ENCODE measurements around the gene FBXO2. TPM values are rescaled to one million over a fixed set of nuclear protein-coding genes. Genes with fewer than 3 reads are reported as not detected.

The FBXO2 gene
- total and polyA plus RNA-seq, 9 of the 15 experiments (the other 6 are each of a cell fraction or from before 2014, with no cell fraction given): 0.04 to 1.9 (median 0.27) TPM

DNA sequence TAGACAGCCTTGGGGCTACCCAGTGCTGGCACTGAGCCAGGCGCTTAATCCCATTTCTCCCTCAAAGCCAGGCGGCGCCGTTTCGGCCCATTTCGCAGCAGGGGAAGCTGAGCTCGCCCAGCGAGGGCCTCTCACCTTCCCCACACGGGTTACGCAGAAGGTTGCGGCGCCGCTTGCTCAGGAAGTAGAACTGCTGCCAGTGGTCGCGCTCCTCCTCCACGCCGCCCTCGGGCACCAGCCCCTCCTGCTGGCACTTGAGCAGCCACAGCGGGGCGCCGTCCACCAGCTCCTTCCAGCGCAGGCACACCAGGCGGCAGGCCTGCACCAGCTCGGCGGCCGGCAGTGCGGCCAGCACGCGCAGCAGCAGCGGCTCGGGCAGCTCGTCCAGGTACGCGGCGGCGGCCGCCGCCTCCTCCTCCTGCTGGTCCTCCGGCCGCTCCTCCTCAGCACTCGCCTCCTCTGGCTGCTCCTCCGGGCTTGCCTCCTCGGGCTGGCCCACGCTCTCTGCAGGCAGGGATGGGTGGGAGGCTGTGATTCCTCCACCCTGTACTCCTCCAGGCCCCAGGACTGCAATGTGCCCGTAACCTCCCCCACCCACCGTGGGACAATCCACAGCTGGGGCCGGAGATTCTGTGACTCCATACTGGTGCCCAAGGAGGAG, 3.8 kb downstream of the FBXO2 start (continued):
- TF ChIP-seq, protein P1, sequence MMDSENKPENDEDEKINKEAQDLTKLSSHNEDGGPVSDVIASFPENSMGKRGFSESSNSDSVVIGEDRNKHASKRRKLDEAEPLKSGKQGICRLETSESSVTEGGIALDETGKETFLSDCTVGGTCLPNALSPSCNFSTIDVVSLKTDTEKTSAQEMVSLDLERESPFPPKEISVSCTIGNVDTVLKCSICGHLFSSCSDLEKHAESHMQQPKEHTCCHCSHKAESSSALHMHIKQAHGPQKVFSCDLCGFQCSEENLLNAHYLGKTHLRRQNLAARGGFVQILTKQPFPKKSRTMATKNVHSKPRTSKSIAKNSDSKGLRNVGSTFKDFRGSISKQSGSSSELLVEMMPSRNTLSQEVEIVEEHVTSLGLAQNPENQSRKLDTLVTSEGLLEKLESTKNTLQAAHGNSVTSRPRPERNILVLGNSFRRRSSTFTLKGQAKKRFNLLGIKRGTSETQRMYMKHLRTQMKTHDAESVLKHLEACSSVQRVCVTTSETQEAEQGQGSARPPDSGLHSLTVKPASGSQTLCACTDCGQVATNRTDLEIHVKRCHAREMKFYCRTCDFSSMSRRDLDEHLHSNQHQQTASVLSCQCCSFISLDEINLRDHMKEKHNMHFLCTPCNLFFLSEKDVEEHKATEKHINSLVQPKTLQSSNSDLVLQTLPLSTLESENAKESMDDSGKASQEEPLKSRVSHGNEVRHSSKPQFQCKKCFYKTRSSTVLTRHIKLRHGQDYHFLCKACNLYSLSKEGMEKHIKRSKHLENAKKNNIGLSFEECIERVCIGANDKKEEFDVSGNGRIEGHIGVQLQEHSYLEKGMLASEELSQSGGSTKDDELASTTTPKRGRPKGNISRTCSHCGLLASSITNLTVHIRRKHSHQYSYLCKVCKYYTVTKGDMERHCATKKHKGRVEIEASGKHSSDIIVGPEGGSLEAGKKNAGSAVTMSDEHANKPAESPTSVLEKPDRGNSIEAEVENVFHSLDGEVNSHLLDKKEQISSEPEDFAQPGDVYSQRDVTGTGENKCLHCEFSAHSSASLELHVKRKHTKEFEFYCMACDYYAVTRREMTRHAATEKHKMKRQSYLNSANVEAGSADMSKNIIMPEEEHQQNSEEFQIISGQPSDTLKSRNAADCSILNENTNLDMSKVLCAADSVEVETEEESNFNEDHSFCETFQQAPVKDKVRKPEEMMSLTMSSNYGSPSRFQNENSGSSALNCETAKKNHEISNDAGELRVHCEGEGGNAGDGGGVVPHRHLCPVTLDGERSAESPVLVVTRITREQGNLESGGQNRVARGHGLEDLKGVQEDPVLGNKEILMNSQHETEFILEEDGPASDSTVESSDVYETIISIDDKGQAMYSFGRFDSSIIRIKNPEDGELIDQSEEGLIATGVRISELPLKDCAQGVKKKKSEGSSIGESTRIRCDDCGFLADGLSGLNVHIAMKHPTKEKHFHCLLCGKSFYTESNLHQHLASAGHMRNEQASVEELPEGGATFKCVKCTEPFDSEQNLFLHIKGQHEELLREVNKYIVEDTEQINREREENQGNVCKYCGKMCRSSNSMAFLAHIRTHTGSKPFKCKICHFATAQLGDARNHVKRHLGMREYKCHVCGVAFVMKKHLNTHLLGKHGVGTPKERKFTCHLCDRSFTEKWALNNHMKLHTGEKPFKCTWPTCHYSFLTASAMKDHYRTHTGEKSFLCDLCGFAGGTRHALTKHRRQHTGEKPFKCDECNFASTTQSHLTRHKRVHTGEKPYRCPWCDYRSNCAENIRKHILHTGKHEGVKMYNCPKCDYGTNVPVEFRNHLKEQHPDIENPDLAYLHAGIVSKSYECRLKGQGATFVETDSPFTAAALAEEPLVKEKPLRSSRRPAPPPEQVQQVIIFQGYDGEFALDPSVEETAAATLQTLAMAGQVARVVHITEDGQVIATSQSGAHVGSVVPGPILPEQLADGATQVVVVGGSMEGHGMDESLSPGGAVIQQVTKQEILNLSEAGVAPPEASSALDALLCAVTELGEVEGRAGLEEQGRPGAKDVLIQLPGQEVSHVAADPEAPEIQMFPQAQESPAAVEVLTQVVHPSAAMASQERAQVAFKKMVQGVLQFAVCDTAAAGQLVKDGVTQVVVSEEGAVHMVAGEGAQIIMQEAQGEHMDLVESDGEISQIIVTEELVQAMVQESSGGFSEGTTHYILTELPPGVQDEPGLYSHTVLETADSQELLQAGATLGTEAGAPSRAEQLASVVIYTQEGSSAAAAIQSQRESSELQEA (IDR thresholded peaks at IDR 0.05; ENCODE audit: low read depth): no peak
- TF ChIP-seq TOE1 (IDR thresholded peaks at IDR 0.05; ENCODE audit: borderline replicate concordance) (0 out of 2 replicates have a peak, but pooled peaks have one; percentile 24), TOE1 (CRISPR knock-in tag; IDR thresholded peaks at IDR 0.05; ENCODE audit: borderline replicate concordance, low read depth) (no peak), CBFA2T3 (IDR thresholded peaks at IDR 0.05) (no peak), ZBTB17 (CRISPR knock-in tag; IDR thresholded peaks at IDR 0.05) (no peak; the same call in 1 of the 2 replicates), U2AF2 (optimal IDR thresholded peaks at IDR 0.05; ENCODE audit: low read depth, low read length) (no peak), CCAR2 (IDR thresholded peaks at IDR 0.05; ENCODE audit: low read depth, low read length) (no peak), ZNF408 (CRISPR knock-in tag; IDR thresholded peaks at IDR 0.05; ENCODE audit: low read depth) (no peak), STAT5A (IDR thresholded peaks at IDR 0.05; ENCODE audit: borderline replicate concordance, low read length) (no peak), SREBF2 (CRISPR knock-in tag; IDR thresholded peaks at IDR 0.05) (no peak), BHLHE40 (IDR thresholded peaks at IDR 0.05; ENCODE audit: low read length) (peak; percentile 84), ZNF212 (CRISPR knock-in tag; IDR thresholded peaks at IDR 0.05) (no peak), HDAC3 (IDR thresholded peaks at IDR 0.05; ENCODE audit: borderline replicate concordance, partially characterized antibody) (no peak), C11orf30 (IDR thresholded peaks at IDR 0.05; ENCODE audit: low read depth) (no peak), ZNF436 (CRISPR knock-in tag; IDR thresholded peaks at IDR 0.05) (peak; percentile 86), NELFE (IDR thresholded peaks at IDR 0.05; ENCODE audit: insufficient read depth, insufficient read length) (no peak), SNRNP70 (optimal IDR thresholded peaks at IDR 0.05; ENCODE audit: low read depth, low read length) (no peak)
- TF ChIP-seq, protein P2, sequence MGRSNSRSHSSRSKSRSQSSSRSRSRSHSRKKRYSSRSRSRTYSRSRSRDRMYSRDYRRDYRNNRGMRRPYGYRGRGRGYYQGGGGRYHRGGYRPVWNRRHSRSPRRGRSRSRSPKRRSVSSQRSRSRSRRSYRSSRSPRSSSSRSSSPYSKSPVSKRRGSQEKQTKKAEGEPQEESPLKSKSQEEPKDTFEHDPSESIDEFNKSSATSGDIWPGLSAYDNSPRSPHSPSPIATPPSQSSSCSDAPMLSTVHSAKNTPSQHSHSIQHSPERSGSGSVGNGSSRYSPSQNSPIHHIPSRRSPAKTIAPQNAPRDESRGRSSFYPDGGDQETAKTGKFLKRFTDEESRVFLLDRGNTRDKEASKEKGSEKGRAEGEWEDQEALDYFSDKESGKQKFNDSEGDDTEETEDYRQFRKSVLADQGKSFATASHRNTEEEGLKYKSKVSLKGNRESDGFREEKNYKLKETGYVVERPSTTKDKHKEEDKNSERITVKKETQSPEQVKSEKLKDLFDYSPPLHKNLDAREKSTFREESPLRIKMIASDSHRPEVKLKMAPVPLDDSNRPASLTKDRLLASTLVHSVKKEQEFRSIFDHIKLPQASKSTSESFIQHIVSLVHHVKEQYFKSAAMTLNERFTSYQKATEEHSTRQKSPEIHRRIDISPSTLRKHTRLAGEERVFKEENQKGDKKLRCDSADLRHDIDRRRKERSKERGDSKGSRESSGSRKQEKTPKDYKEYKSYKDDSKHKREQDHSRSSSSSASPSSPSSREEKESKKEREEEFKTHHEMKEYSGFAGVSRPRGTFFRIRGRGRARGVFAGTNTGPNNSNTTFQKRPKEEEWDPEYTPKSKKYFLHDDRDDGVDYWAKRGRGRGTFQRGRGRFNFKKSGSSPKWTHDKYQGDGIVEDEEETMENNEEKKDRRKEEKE (IDR thresholded peaks at IDR 0.05; ENCODE audit: borderline replicate concordance in 1 of 2, control insufficient read depth in 1 of 2, low read depth in 2 of 2, low read length in 1 of 2): no peak

Measured in K562 (cell line).